NCI-H460 (cell line): ENCODE measurements around the gene FABP6. TPM values are rescaled to one million over a fixed set of nuclear protein-coding genes. Genes with fewer than 3 reads are reported as not detected.

Source experiments
- DNase-seq: peaks from one replicate; pipeline ENCODE4 v3.0.0-alpha.2; 2016; ENCODE audit warnings: low read depth; ENCODE audit errors: extremely low read depth
- total RNA-seq: library from RNA; depleted of rRNA; stranded (reverse); fragments of >200 nt; shearing (Covaris generic); gene quantifications from 2 replicates; pipeline ENCODE4 v1.2.3, GENCODE V29; 2014

FABP6 gene
- total RNA-seq, 1 experiment from 2014 or later: 2.2 TPM

- no peak for DNase-seq
These were observed 30.9 kb downstream of the FABP6 start for GRCh38 chr5:160260006-160260775.

DNA sequence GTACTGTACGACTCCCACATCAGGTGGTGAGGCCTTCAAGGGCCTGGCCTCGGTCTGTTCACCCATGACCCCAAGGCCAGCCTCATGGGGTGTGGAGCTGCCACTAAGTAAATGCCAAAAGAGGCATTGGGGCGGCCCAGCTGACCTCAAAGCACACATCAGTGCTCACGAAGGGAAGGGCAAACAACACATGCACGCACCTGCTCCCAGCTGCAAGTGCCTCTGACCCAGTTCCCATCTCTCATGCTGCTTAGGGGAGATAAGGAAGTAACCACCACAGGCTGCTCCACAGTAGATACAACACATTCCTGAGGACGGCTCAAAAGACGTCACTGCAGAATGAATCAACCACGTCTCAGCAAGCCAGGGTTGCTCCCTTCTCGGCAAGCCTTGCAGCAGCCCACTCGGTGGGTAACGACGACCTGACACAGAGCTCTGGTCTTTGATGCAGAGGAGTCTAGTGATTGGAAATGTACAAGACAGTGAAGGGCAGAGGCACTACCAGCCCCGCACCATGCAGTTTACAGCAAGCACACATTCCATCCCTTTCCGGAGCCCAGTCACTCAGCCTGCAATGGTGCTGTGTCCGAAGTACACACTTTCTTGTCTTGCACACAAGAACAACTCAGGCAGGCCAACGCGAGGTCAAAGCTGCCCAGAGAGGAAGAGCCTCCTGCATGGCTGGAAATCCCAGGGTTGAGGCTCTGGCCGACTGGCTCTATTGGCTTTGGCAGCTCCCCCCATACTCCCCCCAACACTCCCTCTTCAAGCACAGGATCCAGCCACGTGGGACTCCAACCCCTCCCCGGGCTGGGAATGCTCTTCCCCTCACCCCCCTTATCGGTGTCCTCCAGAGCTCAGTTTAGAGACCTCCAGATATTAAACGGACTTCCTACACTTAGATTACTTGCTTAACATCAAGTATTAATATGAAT, 31.8 kb downstream of the FABP6 start:
- peak; percentile 60 for DNase-seq

DNA sequence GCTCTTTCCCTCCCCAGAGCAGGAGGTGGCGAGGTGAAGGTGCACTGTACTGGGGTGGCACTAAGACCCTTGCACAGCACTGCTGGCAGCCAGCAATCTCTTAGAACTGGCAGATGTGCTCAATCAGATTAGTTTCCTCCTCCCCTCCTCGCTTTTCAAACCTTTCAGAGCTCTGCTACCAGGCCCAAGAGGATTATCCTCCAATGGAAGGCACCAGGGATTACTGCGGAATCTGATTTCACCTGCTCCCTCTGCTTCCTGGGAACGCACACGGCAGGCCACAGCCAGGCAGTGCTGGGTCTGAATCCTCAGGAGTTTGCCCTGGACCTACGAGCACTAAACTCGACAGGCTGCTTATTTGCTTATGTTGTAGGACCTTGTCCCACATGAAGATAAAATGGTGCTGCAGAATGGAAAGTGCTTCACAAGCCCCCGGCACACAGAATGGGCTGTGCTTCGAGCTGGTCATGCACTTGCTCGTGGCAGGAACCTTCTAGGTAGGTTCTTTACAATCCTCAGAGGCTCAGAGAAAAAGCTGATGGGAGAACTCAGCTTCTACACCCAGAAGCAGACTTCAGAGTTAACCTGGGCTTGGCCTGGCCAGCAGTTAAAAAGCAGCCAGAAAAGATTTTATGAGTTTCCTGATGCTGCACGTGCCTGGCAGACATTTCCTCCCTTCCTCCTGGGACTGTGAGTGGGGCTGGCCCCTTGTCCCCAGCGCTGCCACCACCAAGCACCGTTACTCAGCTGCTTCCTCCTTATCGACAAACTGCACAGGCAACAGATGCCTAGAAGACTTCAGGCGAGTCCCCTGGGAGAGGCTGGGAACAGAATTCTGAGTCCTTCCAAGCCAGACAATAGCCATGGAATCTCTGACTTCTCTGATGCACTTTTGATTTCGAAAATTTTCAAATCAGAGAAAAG, 33.1 kb downstream of the FABP6 start:
- DNase-seq: no peak

GRCh38 chr5:160263326-160263855, 34.1 kb downstream of the FABP6 start:
- DNase-seq: no peak

GRCh38 chr5:160266044-160266443, 36.7 kb downstream of the FABP6 start:
- DNase-seq: no peak

DNA sequence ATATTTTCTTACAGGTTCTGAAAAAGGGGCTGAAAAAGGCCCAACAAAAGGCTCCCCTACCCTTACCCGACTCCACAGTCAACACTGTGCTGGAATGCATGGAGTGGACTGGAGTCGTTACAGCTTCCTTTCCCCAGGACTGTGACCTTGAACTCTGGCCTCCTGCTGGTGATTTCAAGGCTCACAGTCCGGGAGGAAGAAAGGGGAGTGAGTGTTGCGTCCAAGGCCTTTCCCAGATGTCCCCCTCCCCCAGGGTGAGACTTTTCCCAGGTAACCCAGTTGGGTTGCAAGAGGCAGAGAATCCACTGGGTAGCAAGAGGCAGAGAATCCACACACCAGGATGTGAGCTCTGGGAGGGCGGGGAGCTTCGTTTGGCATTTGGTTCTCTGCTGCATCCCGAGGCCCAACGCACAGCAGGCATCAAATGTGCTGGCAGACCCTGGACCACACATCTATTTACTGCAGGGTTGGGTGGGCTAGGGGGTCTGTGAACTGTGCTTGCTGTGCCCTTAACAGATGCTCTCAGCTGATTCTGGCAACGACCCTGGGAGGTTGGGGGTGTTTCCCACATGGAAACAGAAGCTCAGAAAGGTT, 37.5 kb downstream of the FABP6 start:
- DNase-seq: no peak

DNA sequence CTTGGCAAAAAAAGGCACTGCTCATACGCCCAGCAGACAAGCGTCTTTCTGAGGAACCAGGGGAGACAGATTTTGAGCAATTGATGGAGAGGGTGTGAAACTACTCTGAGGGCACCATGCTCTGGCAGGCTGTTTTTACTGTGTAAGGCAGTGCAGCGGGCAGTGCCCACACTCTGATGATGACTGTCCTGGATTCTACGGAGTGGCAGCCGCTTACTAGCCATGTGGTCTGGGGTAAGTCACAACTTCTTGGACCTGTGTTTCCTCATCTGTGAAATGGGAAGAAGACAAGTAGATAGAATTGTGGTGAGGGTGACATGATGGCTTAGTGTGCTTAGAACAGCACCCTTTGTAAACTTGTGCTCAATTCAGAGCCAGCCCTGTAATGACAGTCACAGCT, 38.8 kb downstream of the FABP6 start:
- DNase-seq: no peak

- DNase-seq: no peak
These were observed 39.7 kb downstream of the FABP6 start for GRCh38 chr5:160269017-160269416.

DNA sequence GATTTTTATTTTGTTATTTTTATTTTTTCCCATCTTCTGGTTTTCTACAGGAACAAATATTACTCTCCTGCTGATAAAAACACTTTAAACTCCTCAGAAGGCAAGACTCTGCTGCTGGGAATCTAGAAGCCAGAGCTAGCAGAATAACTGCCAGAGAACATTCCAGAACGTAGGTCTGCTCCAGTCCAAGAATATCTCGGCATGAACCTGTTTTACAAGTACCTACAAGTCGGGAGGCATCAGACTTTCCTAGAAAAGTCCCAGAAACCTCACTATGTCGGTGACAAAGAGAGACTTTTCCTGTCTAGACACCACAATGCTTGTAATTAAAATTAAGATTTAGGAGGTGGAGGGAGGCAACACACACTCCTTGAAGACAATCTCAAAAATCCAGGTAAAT, 41.4 kb downstream of the FABP6 start:
- no peak for DNase-seq

GRCh38 chr5:160271396-160271795, 42.1 kb downstream of the FABP6 start:
- DNase-seq: no peak

- DNase-seq: no peak
These were observed 42.5 kb downstream of the FABP6 start for GRCh38 chr5:160271836-160272235.

- DNase-seq: no peak
These were observed 43.0 kb downstream of the FABP6 start for GRCh38 chr5:160272264-160272663.

- no peak for DNase-seq
These were observed 43.6 kb downstream of the FABP6 start for GRCh38 chr5:160272889-160273288.

GRCh38 chr5:160274483-160274931, 45.2 kb downstream of the FABP6 start:
- DNase-seq: no peak

DNA sequence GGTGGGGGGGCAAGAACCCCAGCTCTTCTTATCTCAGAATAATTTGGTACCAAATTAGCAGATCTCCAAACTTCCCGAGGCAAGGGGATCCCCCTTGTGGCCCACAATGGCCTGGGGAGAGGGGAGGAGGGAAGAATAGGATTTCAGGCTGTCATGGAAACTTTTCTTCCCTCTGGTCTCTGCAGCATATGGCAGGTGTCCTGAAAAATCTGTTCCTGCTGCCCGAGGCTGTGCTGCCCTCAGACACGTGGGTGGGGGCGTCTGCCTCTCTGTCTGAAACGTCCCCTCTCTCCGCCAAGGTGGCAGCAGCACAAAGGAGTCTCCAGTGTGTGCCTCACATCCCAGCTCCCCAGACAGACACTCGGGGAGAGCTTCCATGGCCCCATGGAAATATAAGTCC, 49.0 kb downstream of the FABP6 start:
- no peak for DNase-seq

DNA sequence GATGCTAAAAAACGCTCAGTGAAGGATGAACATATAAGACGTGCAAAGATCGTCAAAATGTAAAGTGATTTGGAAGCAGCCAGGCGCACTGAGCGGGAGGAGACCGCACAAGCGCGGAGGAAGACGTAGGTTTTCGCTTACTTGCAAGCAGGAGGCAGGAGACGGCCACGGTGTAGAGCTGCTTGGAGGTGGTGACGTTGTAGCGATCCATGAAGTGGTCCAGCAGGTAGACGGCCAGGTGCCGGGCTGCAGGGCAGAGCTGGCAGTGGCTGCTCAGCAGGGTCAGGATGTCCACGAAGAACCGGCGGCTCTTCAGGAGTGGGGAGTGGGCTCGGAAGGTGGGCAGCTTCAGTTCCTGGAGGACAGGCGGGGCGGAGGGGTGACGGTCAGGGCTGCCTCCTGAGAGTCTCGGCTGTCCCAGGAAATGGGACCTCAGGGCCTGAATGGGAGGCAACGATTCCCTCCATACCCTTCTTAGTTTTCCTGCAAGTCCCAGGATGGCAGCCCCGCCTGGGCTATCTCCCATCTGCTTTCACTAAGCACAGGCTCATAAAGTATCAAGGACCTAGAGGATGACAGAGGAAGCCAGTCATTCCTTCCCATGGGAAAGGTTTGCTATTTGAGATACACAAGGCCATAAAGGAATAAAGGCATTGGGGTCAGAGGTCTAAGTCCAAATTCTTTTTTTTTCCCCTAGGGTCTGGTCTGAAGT, 51.2 kb downstream of the FABP6 start:
- DNase-seq: no peak

GRCh38 chr5:160281275-160281674, 52.0 kb downstream of the FABP6 start:
- DNase-seq: no peak

DNA sequence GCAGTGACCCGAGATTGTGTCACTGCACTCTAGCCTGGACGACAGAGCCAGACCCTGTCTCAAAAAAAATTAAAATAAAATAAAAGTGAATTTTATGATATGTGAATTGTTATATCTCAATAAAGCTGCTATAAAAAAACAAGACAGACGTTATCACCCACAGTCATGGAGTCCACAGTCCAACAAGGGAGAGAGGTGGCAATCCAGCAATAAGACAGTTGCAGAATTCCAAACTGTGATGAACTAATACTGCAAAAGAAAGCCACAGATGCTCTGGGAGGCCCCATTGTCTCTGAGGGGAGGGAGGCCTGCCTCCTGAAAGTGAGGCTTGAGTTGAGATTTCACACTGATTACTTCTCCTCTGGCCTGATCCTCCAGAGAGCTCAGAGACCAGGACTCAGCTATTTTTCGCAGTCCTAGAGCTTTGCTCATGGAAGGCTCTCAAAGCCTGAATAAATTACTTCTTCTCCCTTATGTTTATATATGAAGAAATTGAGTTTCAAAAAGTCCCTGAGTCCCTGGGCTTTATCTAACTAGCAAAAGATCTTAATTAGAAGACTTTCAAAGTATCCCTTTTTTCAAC, 55.1 kb downstream of the FABP6 start:
- no peak for DNase-seq

- no peak for DNase-seq
These were observed 56.0 kb downstream of the FABP6 start for GRCh38 chr5:160285316-160285715.
